Gastroesophageal sphincter (tissue), 3 donors: ENCODE results near the gene TCF12.

ENCODE experiments used
- EP300 ChIP-seq: sonication (generic); formaldehyde crosslinking; IDR thresholded peaks from one replicate; pipeline ENCODE4 v1.6.1; 2017; ENCODE audit warnings: antibody characterized with exemption, mild to moderate bottlenecking
- POLR2A ChIP-seq, 2 donors: fragments of 450-650 bp; IDR thresholded peaks; one replicate each; pipeline ENCODE4 v1.6.1; 2017; ENCODE audit warnings: antibody characterized with exemption in 2 of 2, mild to moderate bottlenecking in 2 of 2, moderate library complexity in 1 of 2
- POLR2AphosphoS5 ChIP-seq: sonication (generic); formaldehyde crosslinking; IDR thresholded peaks from one replicate; pipeline ENCODE4 v1.6.1; 2017; ENCODE audit warnings: antibody characterized with exemption
- TF ChIP-seq, protein P1 (sequence below), 4 experiments: fragments of 200-600 bp in 2 of 4; fragments of 450-650 bp in 2 of 4; sonication (generic) in 1 of 4; IDR thresholded peaks; one replicate each; pipeline ENCODE4 v1.5.1; 2017 to 2019; ENCODE audit warnings: antibody characterized with exemption in 4 of 4, mild to moderate bottlenecking in 2 of 4, moderate library complexity in 2 of 4

DNA sequence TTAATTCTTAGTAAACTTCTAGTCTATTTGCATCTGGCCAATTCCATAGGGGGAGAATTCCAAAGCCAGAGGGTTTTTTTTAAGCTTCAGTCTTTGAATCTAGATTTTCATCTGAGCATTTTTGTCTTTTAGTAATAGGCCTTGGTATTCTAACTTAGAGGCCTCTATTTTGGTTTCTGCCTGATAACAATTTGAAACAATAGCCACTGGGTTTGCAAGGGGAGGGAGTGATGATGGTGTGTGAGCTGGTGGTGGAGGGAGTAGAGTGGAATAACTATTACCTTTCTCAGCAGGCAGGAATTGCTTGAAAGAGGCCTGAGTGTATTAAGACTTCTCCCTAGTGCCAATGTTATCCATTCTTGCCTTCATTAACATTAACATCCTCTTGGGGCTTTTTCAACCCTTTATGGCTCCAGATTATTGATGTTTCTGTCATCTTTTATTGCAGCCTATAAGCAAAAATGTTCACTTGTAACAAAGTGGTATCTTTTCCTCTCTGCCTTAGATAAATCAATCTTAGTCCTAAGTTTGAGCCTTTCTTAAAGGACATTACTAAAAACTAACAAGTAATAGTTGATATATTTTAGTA, 26.5 kb upstream of the TCF12 start:
- TF ChIP-seq POLR2A (IDR thresholded peaks at IDR 0.05) (no peak), POLR2AphosphoS5 (no peak), EP300 (no peak)
- TF ChIP-seq, protein P1, sequence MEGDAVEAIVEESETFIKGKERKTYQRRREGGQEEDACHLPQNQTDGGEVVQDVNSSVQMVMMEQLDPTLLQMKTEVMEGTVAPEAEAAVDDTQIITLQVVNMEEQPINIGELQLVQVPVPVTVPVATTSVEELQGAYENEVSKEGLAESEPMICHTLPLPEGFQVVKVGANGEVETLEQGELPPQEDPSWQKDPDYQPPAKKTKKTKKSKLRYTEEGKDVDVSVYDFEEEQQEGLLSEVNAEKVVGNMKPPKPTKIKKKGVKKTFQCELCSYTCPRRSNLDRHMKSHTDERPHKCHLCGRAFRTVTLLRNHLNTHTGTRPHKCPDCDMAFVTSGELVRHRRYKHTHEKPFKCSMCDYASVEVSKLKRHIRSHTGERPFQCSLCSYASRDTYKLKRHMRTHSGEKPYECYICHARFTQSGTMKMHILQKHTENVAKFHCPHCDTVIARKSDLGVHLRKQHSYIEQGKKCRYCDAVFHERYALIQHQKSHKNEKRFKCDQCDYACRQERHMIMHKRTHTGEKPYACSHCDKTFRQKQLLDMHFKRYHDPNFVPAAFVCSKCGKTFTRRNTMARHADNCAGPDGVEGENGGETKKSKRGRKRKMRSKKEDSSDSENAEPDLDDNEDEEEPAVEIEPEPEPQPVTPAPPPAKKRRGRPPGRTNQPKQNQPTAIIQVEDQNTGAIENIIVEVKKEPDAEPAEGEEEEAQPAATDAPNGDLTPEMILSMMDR (IDR thresholded peaks at IDR 0.05), result no peak
